Effector memory CD4-positive, alpha-beta T cell (primary cell): ENCODE results near the gene TRAFD1.

ENCODE experiments used
- DNase-seq, 3 donors: peaks; one replicate each; pipeline ENCODE4 v3.0.0-alpha.2; 2020
- H3K27ac ChIP-seq: 2 replicates; pipeline ENCODE4 v1.7.0; 2013; ENCODE audit warnings: mild to moderate bottlenecking, low read length, moderate library complexity; ENCODE audit not compliant: insufficient read depth, poor library complexity, severe bottlenecking
- H3K27me3 ChIP-seq: replicated peaks from 2 replicates; pipeline ENCODE4 v1.7.0; 2013; ENCODE audit warnings: mild to moderate bottlenecking, low read length; ENCODE audit not compliant: insufficient read depth, control insufficient read depth, poor library complexity, severe bottlenecking
- H3K36me3 ChIP-seq: 2 replicates; pipeline ENCODE4 v1.7.0; 2013; ENCODE audit warnings: mild to moderate bottlenecking, low read length, moderate library complexity; ENCODE audit not compliant: control insufficient read depth, insufficient read depth
- H3K4me1 ChIP-seq: 2 replicates; pipeline ENCODE4 v1.7.0; 2013; ENCODE audit warnings: low read length, mild to moderate bottlenecking; ENCODE audit not compliant: control insufficient read depth, insufficient read depth, poor library complexity, severe bottlenecking
- H3K4me3 ChIP-seq: 2 replicates; pipeline ENCODE4 v1.7.0; 2013; ENCODE audit warnings: low read length, low read depth, mild to moderate bottlenecking; ENCODE audit not compliant: insufficient read depth, poor library complexity, severe bottlenecking
- H3K9me3 ChIP-seq: 2 replicates; pipeline ENCODE4 v1.7.0; 2013; ENCODE audit warnings: mild to moderate bottlenecking, low read length, moderate library complexity; ENCODE audit not compliant: control insufficient read depth

The TRAFD1 gene

GRCh38 chr12:112166051-112167015, 41.0 kb downstream of the TRAFD1 start:
- Histone ChIP-seq H3K36me3 (no peaks in the 10 kb centered on the region), H3K9me3 (no peaks in the 10 kb centered on the region), H3K4me1 (no peaks in the 10 kb centered on the region), H3K27ac (no peak overlapping the region), H3K4me3 (no peak overlapping the region), H3K27me3 (no peaks in the 10 kb centered on the region)
- no peak for DNase-seq

DNA sequence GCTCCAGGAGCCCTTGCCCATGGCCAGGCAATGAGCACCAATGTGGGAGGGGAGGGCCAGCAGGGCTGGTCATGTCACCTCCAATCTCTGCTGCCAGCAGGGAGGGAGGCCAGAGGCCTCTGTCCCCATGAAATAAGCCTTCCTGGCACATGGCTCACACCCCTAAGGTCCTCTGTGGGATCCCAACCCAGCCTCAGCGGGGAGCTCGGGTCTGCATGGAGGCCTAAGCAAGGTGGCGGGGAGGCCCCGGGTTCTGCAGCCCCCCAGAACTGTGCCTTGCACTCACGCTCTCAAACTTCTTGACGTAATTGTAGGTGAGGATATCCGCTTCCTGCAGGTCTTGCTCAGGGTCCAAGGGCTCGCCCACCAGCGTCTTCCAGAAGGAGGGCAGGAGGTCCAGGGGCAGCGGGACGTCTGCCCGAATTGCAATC, 41.7 kb downstream of the TRAFD1 start:
- H3K27ac ChIP-seq: no peak overlapping the region
- no peaks in the 10 kb centered on the region for H3K27me3 ChIP-seq
- no peak for DNase-seq
- no peaks in the 10 kb centered on the region for H3K36me3 ChIP-seq
- H3K4me1 ChIP-seq: no peaks in the 10 kb centered on the region
- H3K4me3 ChIP-seq: no peak overlapping the region
- H3K9me3 ChIP-seq: no peaks in the 10 kb centered on the region

- Histone ChIP-seq H3K27ac (no peak overlapping the region), H3K9me3 (no peaks in the 10 kb centered on the region), H3K36me3 (peaks cover 4% of the 10 kb centered on the region), H3K27me3 (no peaks in the 10 kb centered on the region), H3K4me1 (no peaks in the 10 kb centered on the region), H3K4me3 (no peak overlapping the region)
- no peak for DNase-seq
These were observed 42.6 kb downstream of the TRAFD1 start for GRCh38 chr12:112167718-112168525.

DNA sequence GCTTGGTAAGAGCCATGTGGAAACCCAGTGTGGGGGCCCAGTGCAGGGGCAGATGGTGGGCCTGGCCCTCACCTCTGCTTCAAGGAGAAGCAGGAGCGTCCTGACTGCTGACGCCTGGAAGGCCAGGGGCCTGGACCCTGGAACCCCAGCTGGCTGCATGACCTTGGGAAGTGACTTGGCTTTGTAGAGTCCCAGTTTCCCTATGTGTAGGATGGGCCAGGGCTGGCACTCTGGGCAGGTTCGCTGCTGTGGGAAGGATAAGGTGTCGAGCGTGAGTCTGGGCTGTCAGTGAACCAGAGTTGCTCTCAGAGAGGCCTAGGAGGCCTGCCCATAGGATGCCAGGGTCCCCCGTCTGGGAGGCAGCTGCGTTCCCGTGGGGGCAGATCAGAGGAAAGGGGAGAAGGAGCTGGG, 43.2 kb downstream of the TRAFD1 start:
- H3K36me3 ChIP-seq: peaks cover 4% of the 10 kb centered on the region
- no peaks in the 10 kb centered on the region for H3K27me3 ChIP-seq
- H3K27ac ChIP-seq: no peak overlapping the region
- no peak for DNase-seq
- no peak overlapping the region for H3K4me3 ChIP-seq
- no peaks in the 10 kb centered on the region for H3K9me3 ChIP-seq
- no peaks in the 10 kb centered on the region for H3K4me1 ChIP-seq

GRCh38 chr12:112169161-112169872, 44.0 kb downstream of the TRAFD1 start:
- Histone ChIP-seq H3K4me1 (no peaks in the 10 kb centered on the region), H3K4me3 (no peak overlapping the region), H3K36me3 (peaks cover 4% of the 10 kb centered on the region), H3K9me3 (no peaks in the 10 kb centered on the region), H3K27me3 (no peaks in the 10 kb centered on the region), H3K27ac (no peak overlapping the region)
- no peak for DNase-seq

GRCh38 chr12:112169966-112170365, 44.6 kb downstream of the TRAFD1 start:
- Histone ChIP-seq H3K36me3 (peaks cover 5% of the 10 kb centered on the region), H3K4me3 (no peak overlapping the region), H3K27ac (peak overlapping the region; percentile 4), H3K4me1 (no peaks in the 10 kb centered on the region), H3K9me3 (no peaks in the 10 kb centered on the region), H3K27me3 (no peaks in the 10 kb centered on the region)
- DNase-seq: no peak

DNA sequence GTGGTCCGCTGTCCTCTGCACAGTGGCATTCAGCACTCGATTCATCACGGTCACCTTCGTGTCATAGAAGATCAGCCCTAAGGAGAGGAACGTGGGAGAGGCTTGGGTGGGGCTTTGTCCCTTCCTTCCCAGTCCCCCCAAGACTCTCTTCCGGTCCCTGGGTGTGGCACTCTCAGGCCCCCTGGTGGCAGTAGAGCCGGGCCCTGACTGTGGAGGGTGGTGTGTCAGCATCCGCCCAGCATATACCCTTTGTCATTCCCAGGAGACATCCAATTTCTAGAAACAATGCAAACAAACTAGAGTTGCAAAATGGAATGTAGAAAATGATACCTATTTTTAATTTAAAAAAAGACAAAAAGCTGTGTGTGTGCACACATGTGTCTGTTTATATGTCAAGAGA, 45.0 kb downstream of the TRAFD1 start:
- H3K4me3 ChIP-seq: no peak overlapping the region
- no peaks in the 10 kb centered on the region for H3K27me3 ChIP-seq
- DNase-seq: no peak
- no peaks in the 10 kb centered on the region for H3K9me3 ChIP-seq
- H3K4me1 ChIP-seq: no peaks in the 10 kb centered on the region
- peaks cover 9% of the 10 kb centered on the region for H3K36me3 ChIP-seq
- no peak overlapping the region for H3K27ac ChIP-seq

DNA sequence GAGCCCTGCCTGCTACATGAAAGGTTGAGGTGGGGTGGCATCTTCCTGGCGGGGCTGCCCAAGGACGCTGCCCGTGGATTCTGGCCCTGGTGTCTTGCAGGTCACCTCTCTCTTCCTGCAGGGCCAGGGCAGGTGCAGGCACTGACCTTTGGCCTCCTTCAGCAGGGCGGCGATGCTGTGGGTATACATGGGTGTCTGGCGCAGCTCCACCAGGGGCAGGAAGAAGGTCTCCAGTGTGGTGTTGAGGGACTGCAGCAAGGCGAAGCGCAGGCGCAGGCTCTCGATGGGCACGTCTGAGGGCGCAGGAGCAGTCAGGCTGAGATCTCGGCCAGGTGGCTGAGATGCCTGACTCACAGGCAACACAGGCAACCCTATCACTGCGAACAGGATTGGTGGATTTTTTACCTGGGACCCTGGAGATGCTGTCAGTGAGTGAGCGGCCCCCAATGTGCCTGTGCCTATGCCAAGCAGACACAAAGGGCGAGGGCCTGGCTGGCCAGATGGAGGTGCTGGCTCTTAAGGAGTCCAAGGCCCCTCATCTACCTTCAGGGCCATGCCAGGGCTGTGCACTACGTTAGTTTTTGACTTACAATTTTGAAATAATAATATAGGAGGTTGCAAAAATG, 45.7 kb downstream of the TRAFD1 start:
- no peaks in the 10 kb centered on the region for H3K27me3 ChIP-seq
- no peaks in the 10 kb centered on the region for H3K4me1 ChIP-seq
- peaks cover 16% of the 10 kb centered on the region for H3K36me3 ChIP-seq
- H3K9me3 ChIP-seq: no peaks in the 10 kb centered on the region
- H3K27ac ChIP-seq: no peak overlapping the region
- no peak overlapping the region for H3K4me3 ChIP-seq
- DNase-seq: no peak

GRCh38 chr12:112172556-112173324, 47.4 kb downstream of the TRAFD1 start:
- H3K4me1 ChIP-seq: no peaks in the 10 kb centered on the region
- DNase-seq: no peak
- H3K36me3 ChIP-seq: peaks cover 21% of the 10 kb centered on the region
- H3K27ac ChIP-seq: no peak overlapping the region
- no peaks in the 10 kb centered on the region for H3K9me3 ChIP-seq
- no peaks in the 10 kb centered on the region for H3K27me3 ChIP-seq
- no peak overlapping the region for H3K4me3 ChIP-seq
